KOPT-K1 (cell line): ENCODE results near the gene C3orf20.
"Not testable (repeated sequence)": the region's sequence is repeated elsewhere in the genome, so short reads cannot be mapped to it uniquely, and the experiment has no call there.

ENCODE experiments used
- H3K27ac ChIP-seq: fragments of 200-600 bp; sonication (generic); 2 replicates; pipeline ENCODE4 v1.5.1; 2016; ENCODE audit warnings: antibody characterized with exemption, mild to moderate bottlenecking, low read depth, low read length; ENCODE audit not compliant: poor library complexity, severe bottlenecking
- H3K36me3 ChIP-seq: fragments of 200-600 bp; sonication (generic); 2 replicates; pipeline ENCODE4 v1.5.1; 2017; ENCODE audit warnings: antibody characterized with exemption, mild to moderate bottlenecking, low read length, moderate library complexity; ENCODE audit not compliant: insufficient read depth
- H3K9me3 ChIP-seq: fragments of 200-600 bp; sonication (generic); 2 replicates; pipeline ENCODE4 v1.5.1; 2017; ENCODE audit warnings: antibody characterized with exemption, low read length, mild to moderate bottlenecking; ENCODE audit not compliant: insufficient read depth, poor library complexity, severe bottlenecking

Gene C3orf20

GRCh38 chr3:14808025-14808424 is 133.1 kb downstream of the C3orf20 start:
- H3K36me3 ChIP-seq, result no peaks in the 10 kb centered on the region
- no peaks in the 10 kb centered on the region for H3K9me3 ChIP-seq
- no peak overlapping the region for H3K27ac ChIP-seq

GRCh38 chr3:14808502-14809266 is 133.7 kb downstream of the C3orf20 start:
- Histone ChIP-seq H3K27ac (no peak overlapping the region), H3K36me3 (no peaks in the 10 kb centered on the region)

GRCh38 chr3:14809611-14810010 is 134.7 kb downstream of the C3orf20 start:
- not testable (repeated sequence) for H3K9me3 ChIP-seq

More at GRCh38 chr3:14808502-14809266, 133.7 kb downstream of the C3orf20 start:
- no peaks in the 10 kb centered on the region for H3K9me3 ChIP-seq

DNA sequence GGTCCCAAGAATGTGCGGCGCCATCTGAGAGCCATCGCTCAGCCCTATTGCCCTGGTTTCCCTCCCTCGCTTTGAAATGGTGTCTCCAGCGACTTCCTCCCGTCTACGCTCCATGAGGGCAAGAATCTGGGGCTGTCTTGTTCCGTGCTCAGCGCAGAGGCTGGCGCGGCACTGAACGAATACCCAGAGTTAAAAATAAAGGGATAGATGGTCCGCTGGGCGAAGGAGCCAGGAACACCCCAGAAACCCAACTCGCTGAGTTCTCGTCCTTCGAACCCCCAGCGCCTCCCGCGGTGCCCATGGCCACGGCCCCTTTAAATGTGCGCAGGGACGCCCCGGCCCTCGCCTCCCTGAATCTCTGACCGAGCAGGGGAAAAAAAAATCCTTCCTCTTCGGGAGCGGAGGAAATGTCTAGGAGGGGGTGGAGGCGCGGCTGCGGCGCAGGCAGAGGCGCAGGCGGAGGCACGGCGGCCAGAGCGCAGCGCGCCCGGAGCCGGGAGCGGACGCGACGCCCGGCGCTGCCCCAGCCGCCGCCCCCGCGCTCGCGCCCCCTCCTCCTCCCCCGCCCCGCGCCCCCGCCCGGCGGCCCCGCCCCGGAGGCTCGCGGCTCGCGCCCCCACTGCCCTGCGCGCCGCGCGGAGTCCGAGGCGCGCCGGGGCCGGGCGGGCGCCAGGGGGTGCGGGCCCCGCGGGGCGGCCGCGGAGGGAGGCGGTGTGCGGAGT is 135.3 kb downstream of the C3orf20 start:
- H3K36me3 ChIP-seq, result no peaks in the 10 kb centered on the region
- no peak overlapping the region for H3K27ac ChIP-seq
- H3K9me3 ChIP-seq, result no peaks in the 10 kb centered on the region

More at GRCh38 chr3:14809611-14810010, 134.7 kb downstream of the C3orf20 start:
- not testable (repeated sequence) for H3K36me3 ChIP-seq, H3K27ac ChIP-seq

DNA sequence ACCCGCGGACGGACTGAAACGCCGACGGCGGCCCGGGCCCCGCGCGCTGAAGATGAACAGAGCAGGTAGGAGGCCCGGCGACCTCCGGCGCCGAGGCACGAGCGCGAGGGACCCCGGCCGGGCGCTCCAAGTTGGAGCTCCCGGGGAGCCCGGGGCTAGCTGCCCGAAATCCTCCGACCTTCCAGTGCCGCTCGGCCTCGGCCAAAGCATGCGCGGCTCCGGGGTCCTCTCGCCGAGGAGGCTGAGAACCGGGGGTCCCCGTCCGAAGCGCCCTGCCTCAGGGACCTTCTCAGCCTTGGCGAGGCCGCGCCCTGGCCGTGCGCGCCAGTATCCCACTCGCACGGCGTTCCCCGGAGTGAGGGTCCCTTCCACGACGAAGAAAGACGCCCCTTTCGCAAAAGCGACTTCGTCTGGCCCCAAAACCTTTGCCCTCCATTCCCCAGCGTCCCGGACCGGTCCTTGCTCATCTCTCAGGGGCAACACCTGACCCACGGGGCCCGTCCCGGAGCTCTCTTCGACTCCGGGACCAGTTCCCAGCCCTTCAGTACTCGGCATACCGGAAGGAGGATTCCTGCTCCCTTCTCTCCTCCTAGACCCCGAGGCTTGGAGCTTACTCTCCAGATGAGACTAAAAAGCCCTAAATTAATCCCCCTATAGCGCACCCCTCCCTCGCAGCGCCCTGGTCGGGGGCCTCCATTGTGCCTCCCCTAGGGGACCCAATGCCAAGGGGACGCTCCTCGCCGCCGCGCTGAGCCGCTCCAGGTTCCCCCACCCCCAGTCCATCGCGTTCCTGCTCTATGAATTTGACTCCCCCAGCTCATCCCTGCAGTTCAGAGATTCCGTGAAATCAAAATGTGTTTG is 136.1 kb downstream of the C3orf20 start:
- Histone ChIP-seq H3K27ac (no peak overlapping the region), H3K9me3 (no peaks in the 10 kb centered on the region), H3K36me3 (no peaks in the 10 kb centered on the region)

DNA sequence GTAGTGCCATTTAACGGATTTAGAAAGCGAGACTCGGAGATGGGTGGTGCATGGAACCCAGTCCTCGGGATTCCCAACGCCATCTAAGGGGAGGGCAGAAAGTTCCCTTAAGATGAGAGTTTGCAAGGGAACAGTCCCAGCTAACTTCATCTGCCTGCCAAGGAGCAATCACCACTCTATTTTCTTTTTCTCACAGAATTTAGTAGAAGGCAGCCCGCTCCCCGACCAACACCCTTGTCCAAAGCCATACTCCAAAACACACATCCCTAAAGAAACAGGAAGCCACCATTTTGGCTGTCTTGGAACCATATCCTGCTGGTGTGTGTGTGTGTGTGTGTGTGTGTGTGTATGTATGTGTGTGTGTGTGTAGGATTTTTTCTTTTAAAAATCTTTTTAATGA is 136.7 kb downstream of the C3orf20 start:
- Histone ChIP-seq H3K27ac (no peak overlapping the region), H3K36me3 (no peaks in the 10 kb centered on the region), H3K9me3 (no peaks in the 10 kb centered on the region)

DNA sequence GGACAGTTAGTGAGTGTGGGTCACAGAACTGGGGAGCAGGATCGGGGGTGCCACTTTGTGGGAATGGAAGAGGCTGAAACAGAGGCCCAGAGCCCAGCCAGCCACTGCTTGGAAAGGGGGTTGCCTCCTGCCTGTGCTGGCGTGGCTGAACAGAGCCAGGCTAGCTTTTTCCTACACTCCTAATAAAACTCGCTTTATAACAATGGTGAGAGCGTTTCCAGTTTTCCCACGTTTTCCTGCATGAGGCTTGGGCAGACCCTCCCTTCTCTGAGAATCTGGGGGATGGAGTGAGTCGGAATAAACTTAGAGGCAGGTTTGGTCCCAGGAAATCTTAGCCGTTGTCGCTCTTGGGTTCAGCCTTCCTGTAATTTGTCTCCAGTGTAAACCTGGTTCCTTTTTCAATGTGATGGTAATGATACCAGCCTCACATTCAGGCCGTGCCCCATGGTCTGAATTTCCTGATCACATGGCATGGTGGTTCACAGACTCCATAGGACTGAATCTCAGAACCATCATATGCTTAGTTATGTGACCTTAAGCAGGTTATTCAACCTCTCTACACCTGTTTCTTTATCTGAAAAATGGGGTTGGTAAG is 137.4 kb downstream of the C3orf20 start:
- Histone ChIP-seq H3K9me3 (no peaks in the 10 kb centered on the region), H3K27ac (no peak overlapping the region), H3K36me3 (no peaks in the 10 kb centered on the region)

DNA sequence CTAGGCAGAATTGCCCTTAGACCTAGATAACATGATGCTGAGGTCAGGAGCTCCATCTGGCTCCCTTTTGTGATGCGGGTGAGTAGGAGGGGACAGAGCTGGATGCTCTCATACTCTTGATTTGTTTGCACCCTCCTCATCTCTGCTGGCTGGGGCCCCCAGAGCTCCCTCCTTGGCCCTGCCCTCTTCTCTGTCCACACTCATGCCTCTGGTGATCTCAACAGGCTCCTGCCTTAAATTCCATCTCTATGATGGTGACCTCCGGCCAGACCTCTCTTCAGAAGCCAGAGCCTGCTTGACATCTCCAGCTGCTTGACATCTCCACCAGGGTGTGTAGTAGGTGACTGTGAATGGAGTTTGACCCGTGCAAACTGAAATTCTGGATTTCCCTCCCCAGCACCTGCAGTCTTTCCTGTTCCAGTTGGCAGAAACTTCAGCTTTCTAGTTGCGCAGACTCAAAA is 139.5 kb downstream of the C3orf20 start:
- Histone ChIP-seq H3K9me3 (no peaks in the 10 kb centered on the region), H3K27ac (no peak overlapping the region), H3K36me3 (no peaks in the 10 kb centered on the region)

DNA sequence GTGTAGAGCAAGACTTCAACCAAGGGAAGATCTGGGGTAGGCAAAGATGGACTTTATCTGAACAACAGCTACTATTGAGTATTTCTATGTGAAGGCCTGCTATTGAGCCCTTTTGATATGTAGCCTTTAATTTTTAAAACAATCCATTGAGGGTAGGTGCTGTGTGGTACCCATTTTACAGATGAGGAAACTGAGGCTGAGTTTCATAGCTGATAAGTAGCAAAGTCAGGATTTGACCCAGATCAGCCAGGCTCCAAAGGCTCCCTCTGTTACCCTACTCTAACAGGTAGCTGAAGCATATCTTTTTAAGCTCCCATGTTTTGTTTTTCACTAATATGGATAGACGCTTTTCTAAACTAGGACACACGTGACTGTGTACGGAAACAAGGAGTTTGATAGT is 141.4 kb downstream of the C3orf20 start:
- Histone ChIP-seq H3K9me3 (no peaks in the 10 kb centered on the region), H3K36me3 (no peaks in the 10 kb centered on the region), H3K27ac (no peak overlapping the region)

- H3K27ac ChIP-seq, result no peak within 1 kb of the TSS
- H3K9me3 ChIP-seq, result no peaks in the 10 kb centered on the region
- H3K36me3 ChIP-seq, result no peaks in the 10 kb centered on the region
Observed at GRCh38 chr3:14818804-14819500, 144.0 kb downstream of the C3orf20 start, which contains the start of gene FGD5. Gene FGD5, plus strand, starts transcription at chr3:14818962. Its CDS starts 110 bp downstream, at chr3:14819072.

GRCh38 chr3:14819671-14820070 is 144.7 kb downstream of the C3orf20 start:
- no peak overlapping the region for H3K27ac ChIP-seq
- no peaks in the 10 kb centered on the region for H3K36me3 ChIP-seq
- no peaks in the 10 kb centered on the region for H3K9me3 ChIP-seq

- no peak overlapping the region for H3K27ac ChIP-seq
Observed at GRCh38 chr3:14820156-14820555, 145.2 kb downstream of the C3orf20 start.

GRCh38 chr3:14821151-14821550 is 146.2 kb downstream of the C3orf20 start:
- Histone ChIP-seq H3K36me3 (no peaks in the 10 kb centered on the region), H3K9me3 (no peaks in the 10 kb centered on the region), H3K27ac (no peak overlapping the region)

More at GRCh38 chr3:14820156-14820555, 145.2 kb downstream of the C3orf20 start:
- H3K36me3 ChIP-seq, result no peaks in the 10 kb centered on the region
- no peaks in the 10 kb centered on the region for H3K9me3 ChIP-seq

GRCh38 chr3:14822134-14822533 is 147.2 kb downstream of the C3orf20 start:
- H3K9me3 ChIP-seq, result no peaks in the 10 kb centered on the region

More at GRCh38 chr3:14822134-14822533, 147.2 kb downstream of the C3orf20 start:
- Histone ChIP-seq H3K27ac (no peak overlapping the region), H3K36me3 (no peaks in the 10 kb centered on the region)
